ENCODE data around the gene PFN3. TPM values are rescaled to one million over a fixed set of nuclear protein-coding genes. Genes with fewer than 3 reads are reported as not detected.
A peak's percentile ranks its signal among the peaks of the same experiment; 100 is the strongest.

The PFN3 gene
- total RNA-seq, 2 experiments from 2014 or later: not detected

DNA sequence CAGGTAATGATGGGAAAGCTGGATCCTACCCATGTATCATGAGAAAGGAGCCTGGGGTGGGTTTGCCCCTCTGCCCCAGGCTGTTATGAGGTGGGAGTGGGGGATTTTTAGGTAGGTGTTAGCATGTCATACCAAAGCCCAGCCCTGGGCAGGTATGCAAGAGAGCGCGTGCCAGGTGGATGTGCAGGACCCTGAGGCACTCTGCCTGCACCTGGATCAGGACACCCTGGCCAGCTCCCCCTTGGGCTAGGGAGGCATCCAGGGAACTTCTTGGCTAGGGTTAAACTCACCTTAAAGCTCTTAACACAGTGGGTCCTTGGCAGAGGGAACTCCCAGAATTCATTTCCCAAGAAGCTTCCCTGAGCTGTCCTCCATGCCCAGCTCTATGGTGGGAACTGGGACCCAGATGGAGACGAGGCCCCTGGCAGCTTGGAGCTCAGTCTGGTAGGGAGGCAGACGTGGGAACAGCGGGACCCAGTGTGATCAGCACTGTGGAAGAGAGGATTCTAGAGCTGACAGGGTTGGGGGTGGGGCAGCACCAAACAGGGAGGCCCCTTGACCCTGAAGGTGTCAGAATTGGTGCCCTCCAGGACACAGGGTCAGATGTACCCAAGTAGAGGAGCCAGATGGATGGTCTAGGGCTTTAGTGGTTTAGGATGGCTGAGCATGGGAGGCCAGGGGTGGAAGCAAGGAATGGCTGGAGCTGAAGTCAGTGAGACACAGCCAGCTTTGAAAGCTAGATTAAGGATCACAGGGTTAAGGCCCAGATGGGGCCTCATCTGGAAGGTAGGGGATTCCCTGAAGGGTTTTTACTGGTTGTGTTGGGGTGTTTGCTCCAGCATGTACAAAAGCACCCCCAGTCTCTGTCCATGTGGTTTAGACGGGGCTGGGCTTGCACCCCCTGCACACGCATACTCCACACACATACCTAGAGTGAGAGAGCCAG lies 43.9 kb upstream of the PFN3 start:
- ChIA-PET CTCF (interaction anchor here (1.1 to 9.0 kb wide), 11 partner anchors 8 to 135 kb away, joined by 3 to 177 read pairs (median 11); no protein-coding TSS in a partner anchor), POLR2A (interaction anchor here (0.6 to 19.4 kb wide), 9 partner anchors 13 to 58 kb away, joined by 3 to 245 read pairs (median 4); partner anchors contain the start of gene GRK6)
- peaks cover 55% of the 10 kb centered on the region for H3K4me1 Mint-ChIP-seq (ENCODE audit: low read depth)
- H3K27ac Mint-ChIP-seq: peak overlapping the region; percentile 65
- peaks cover 6% of the 10 kb centered on the region for H3K27me3 Mint-ChIP-seq (ENCODE audit: low read depth)
- ATAC-seq (no peak), DNase-seq (no peak)
- peaks cover 31% of the 10 kb centered on the region for H3K36me3 Mint-ChIP-seq (ENCODE audit: low read depth)
- H3K4me3 Mint-ChIP-seq: no peak overlapping the region
- H3K9me3 Mint-ChIP-seq (ENCODE audit: insufficient read depth): no peaks in the 10 kb centered on the region

DNA sequence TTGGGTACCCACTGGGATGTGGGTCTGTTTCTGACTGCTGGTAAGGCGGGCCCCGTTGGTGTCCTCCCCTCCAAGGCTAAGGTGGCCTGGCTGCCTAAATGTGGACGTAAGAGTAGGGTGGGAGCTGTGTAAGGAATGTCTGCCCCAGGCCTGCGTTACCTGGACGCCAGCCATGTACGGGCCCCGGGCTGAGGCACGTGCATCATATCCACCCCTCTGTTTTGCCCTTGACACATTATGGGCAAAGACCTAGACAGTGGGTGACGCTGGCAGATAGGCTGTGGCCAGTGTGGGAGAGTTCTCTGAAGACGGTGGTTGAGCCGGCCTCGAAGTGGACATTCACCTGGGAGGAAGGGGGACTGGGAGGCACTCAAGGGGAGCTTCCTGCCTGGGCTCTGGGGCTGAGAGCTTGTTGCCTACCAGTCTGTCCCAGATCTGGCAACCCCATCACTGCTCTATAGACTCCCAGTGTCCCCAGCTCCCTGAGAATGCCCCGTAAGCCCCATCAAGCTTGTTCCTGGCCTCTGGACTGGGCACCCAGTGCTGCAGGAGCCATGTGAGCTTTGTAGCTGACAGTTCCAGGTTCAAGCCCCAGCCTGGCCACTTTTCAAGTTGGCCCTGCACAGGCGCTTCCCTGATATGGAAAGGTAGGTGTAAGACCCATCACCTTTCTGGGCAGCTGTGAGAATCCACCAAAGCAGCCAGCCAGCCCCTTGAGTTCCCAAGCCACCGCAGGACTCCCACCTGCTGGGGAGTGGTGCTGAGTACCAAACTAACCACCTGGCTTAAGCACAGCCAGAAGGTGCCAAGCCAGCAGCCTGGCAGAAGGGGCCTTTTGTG lies 42.9 kb upstream of the PFN3 start:
- H3K4me3 Mint-ChIP-seq: no peak overlapping the region
- peaks cover 58% of the 10 kb centered on the region for H3K4me1 Mint-ChIP-seq (ENCODE audit: low read depth)
- H3K9me3 Mint-ChIP-seq (ENCODE audit: insufficient read depth): no peaks in the 10 kb centered on the region
- CTCF ChIA-PET: interaction anchor here (1.1 to 9.0 kb wide), 9 partner anchors 9 to 134 kb away, joined by 3 to 177 read pairs (median 11); no protein-coding TSS in a partner anchor
- POLR2A ChIA-PET: interaction anchor here (0.8 to 19.4 kb wide), 4 partner anchors 8 to 41 kb away, joined by 3 to 245 read pairs (median 8); partner anchors contain the start of gene GRK6
- H3K27me3 Mint-ChIP-seq (ENCODE audit: low read depth): peaks cover 2% of the 10 kb centered on the region
- H3K36me3 Mint-ChIP-seq (ENCODE audit: low read depth): peaks cover 38% of the 10 kb centered on the region
- no peak for DNase-seq
- no peak for ATAC-seq
- no peak overlapping the region for H3K27ac Mint-ChIP-seq

DNA sequence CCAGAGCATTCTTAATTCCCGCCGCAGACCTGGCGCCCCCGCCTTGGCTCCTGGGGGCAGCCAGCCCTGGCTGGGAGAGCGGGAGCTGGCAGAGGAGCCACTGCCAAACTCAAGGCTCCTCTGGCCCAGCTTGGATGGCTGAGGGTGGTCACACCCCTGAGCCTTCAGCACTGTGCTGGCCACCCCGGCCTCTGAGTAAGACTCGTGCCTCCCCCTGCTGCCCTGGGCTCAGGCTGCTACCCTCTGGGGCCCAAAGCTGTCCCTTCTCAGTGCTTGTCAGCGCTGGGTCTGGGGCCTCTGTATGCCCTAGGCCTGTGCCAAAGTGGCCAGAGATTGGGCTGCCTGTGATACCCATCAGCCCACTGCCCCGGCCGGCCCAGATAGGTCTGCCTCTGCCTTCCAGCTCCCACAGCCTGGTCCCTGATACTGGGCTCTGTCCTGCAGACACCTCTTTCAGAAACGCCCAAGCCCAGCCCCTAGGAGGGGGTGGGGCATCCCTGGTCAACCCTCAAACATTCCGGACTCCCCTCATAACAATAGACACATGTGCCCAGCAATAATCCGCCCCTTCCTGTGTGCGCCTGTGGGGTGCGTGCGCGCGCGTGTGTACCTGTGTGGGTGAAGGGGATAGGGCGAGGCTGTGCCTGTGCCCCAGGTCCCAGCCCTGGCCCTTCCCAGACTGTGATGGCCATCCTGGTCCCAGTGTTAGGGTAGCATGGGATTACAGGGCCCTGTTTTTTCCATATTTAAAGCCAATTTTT lies 41.8 kb upstream of the PFN3 start:
- DNase-seq (no peak), ATAC-seq (no peak)
- Mint-ChIP-seq H3K36me3 (ENCODE audit: low read depth) (peaks cover 47% of the 10 kb centered on the region), H3K4me3 (no peak overlapping the region), H3K27me3 (ENCODE audit: low read depth) (no peaks in the 10 kb centered on the region), H3K4me1 (ENCODE audit: low read depth) (peaks cover 58% of the 10 kb centered on the region), H3K9me3 (ENCODE audit: insufficient read depth) (no peaks in the 10 kb centered on the region), H3K27ac (no peak overlapping the region)
- POLR2A ChIA-PET: interaction anchor here (1.8 to 19.4 kb wide), 2 partner anchors 12 to 40 kb away, joined by 6 to 245 read pairs; partner anchors contain the start of gene GRK6
- CTCF ChIA-PET: interaction anchor here (0.7 to 9.0 kb wide), 7 partner anchors 10 to 52 kb away, joined by 3 to 177 read pairs (median 11); no protein-coding TSS in a partner anchor

DNA sequence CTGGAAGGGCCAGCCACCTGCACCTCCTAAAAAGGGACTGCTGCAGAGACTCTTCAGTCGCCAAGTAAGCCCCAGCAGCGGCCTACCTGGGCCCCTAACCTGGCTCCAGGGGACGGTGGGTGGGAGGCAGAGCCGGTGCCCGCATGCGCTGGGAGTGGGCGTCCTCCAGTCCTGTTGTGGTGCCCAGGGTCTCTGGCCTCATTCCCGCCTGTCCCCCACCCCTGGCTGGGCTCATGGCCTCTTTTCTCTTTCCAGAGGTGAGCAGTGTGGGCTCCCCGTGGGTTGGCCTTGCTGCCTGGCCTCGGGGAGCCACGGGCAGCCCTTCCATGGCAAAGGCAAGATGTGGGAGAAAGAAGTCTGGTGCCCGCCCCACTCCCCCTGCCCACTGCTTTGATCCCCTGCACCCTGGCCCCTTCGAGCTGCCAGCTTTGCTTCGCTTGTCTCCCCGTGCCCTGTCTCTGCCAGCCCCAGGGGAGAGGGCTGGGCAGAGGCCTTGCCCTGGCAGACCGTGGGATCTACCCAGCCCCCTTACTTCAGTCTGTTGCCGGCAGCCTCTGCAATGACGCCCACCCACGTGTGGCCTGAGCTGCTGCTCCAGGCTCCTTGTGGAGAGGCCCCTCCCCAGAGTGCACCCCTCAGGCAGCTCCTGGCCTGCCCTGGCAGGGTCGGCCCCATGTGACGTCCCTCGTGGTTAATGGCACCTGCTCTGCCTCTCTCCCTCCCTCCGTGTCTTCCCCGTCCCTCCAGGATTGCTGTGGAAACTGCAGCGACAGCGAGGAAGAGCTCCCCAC lies 40.7 kb upstream of the PFN3 start:
- CTCF ChIA-PET: interaction anchor here (0.7 to 4.4 kb wide), 7 partner anchors 9 to 50 kb away, joined by 3 to 28 read pairs (median 5); no protein-coding TSS in a partner anchor
- Mint-ChIP-seq H3K27ac (peak overlapping the region; percentile 55), H3K9me3 (ENCODE audit: insufficient read depth) (no peaks in the 10 kb centered on the region), H3K27me3 (ENCODE audit: low read depth) (no peaks in the 10 kb centered on the region), H3K4me1 (ENCODE audit: low read depth) (peaks cover 62% of the 10 kb centered on the region), H3K4me3 (no peak overlapping the region), H3K36me3 (ENCODE audit: low read depth) (peaks cover 54% of the 10 kb centered on the region)
- DNase-seq (no peak), ATAC-seq (no peak)
- POLR2A ChIA-PET: interaction anchor here (0.8 to 19.4 kb wide), 4 partner anchors 7 to 37 kb away, joined by 3 to 245 read pairs (median 7); partner anchors contain the start of gene GRK6

DNA sequence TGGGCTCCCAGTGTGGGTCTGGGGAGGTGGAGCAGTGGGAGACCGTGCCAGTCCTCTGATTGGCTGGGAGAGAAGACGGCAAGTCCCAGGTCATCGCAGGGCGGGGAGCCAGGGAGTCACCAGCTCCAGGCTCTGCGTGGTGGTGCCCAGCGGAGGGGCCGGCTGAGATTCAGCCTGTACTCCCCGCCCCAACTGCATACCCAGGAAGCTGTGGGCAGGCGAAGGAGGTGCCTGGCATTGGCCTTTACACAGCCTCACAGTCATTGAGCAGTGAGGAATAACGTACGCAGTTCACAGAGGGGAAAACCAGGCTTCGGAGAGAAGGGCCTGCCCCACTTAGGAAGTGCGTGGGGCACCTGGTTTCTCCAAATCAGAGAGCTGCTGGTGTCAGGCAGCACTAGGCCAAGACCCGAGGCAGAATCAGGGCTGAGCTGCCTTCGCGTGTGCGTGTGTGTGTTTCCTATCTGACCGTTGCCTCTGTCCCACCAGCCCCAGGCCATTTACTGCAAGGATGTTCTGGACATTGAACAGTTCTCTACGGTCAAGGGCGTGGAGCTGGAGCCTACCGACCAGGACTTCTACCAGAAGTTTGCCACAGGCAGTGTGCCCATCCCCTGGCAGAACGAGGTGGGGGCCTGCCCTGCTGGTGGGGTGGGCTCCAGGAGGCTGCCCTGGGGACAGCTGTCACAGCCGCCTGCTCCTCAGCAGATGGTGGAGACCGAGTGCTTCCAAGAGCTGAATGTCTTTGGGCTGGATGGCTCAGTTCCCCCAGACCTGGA lies 39.9 kb upstream of the PFN3 start:
- ChIA-PET POLR2A (interaction anchor here (0.8 to 19.4 kb wide), 4 partner anchors 8 to 37 kb away, joined by 3 to 245 read pairs (median 7); partner anchors contain the start of gene GRK6), CTCF (interaction anchor here (1.2 to 4.4 kb wide), 6 partner anchors 9 to 50 kb away, joined by 4 to 28 read pairs (median 6); no protein-coding TSS in a partner anchor)
- Mint-ChIP-seq H3K27me3 (ENCODE audit: low read depth) (no peaks in the 10 kb centered on the region), H3K4me1 (ENCODE audit: low read depth) (peaks cover 59% of the 10 kb centered on the region), H3K9me3 (ENCODE audit: insufficient read depth) (no peaks in the 10 kb centered on the region), H3K4me3 (no peak overlapping the region), H3K36me3 (ENCODE audit: low read depth) (peaks cover 60% of the 10 kb centered on the region), H3K27ac (peak overlapping the region; percentile 40)
- DNase-seq (no peak), ATAC-seq (no peak)

DNA sequence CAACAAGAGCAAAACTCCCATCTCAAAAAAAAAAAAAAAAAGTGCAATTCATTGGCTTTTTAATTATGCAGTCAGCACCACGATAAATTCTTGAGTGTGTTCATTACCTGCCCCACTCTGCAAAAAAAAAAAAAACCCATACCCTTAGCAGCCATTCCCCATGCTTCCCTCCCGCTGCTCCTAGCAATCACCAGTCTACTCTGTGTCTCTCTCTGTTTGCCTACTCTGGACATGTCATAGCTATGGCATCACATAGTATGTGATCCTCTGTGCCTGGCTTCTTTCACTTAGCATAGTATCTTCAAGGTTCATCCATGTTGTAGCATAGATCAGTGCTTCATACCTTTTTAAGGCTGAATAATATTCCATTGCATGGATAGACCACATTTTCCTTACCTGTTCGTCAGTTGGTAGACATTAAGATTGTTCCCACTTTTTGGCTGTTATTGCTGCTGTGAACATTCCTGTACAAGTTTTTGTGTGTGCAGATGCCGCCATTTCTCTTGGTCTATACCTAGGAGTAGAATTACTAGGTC lies 39.1 kb upstream of the PFN3 start:
- H3K4me1 Mint-ChIP-seq (ENCODE audit: low read depth): peaks cover 57% of the 10 kb centered on the region
- peaks cover 68% of the 10 kb centered on the region for H3K36me3 Mint-ChIP-seq (ENCODE audit: low read depth)
- CTCF ChIA-PET: interaction anchor here (1.0 to 4.4 kb wide), 9 partner anchors 8 to 49 kb away, joined by 3 to 28 read pairs (median 5); no protein-coding TSS in a partner anchor
- DNase-seq: no peak
- POLR2A ChIA-PET: interaction anchor here (1.2 to 19.4 kb wide), 3 partner anchors 8 to 34 kb away, joined by 6 to 245 read pairs (median 8); partner anchors contain the start of gene GRK6
- H3K27ac Mint-ChIP-seq: peak overlapping the region; percentile 67
- no peak overlapping the region for H3K4me3 Mint-ChIP-seq
- H3K9me3 Mint-ChIP-seq (ENCODE audit: insufficient read depth): no peaks in the 10 kb centered on the region
- H3K27me3 Mint-ChIP-seq (ENCODE audit: low read depth): no peaks in the 10 kb centered on the region
- ATAC-seq: no peak

DNA sequence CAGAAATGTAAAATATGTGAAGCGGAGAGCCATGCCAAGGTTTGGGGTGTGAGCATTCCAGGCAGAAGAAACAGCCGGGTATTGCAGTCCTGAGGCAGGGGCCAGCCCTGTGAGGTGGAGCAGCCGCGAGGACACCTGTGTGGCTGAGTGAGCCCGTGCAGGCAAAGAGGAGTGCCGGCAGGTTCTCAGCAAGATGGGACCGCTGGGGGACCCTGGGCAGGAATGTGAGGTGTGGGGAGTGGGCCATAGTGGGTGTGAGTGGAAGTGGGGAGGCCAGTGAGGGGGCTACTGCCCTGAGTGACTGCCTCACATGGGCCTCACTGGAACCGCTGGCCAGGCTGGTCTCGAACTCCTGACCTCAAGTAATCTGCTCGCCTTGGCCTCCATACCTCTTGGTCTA lies 38.0 kb upstream of the PFN3 start:
- H3K27ac Mint-ChIP-seq: peak overlapping the region; percentile 13
- H3K36me3 Mint-ChIP-seq (ENCODE audit: low read depth): peaks cover 76% of the 10 kb centered on the region
- DNase-seq (no peak), ATAC-seq (no peak)
- H3K4me1 Mint-ChIP-seq (ENCODE audit: low read depth): peaks cover 59% of the 10 kb centered on the region
- H3K4me3 Mint-ChIP-seq: no peak overlapping the region
- H3K9me3 Mint-ChIP-seq (ENCODE audit: insufficient read depth): no peaks in the 10 kb centered on the region
- POLR2A ChIA-PET: interaction anchor here (19.4 kb wide), 1 partner anchor 8 kb away, joined by 245 read pairs; the partner anchor contains the start of gene GRK6
- CTCF ChIA-PET: interaction anchor here (1.0 to 4.4 kb wide), 5 partner anchors 13 to 48 kb away, joined by 3 to 28 read pairs (median 4); no protein-coding TSS in a partner anchor
- no peaks in the 10 kb centered on the region for H3K27me3 Mint-ChIP-seq (ENCODE audit: low read depth)

DNA sequence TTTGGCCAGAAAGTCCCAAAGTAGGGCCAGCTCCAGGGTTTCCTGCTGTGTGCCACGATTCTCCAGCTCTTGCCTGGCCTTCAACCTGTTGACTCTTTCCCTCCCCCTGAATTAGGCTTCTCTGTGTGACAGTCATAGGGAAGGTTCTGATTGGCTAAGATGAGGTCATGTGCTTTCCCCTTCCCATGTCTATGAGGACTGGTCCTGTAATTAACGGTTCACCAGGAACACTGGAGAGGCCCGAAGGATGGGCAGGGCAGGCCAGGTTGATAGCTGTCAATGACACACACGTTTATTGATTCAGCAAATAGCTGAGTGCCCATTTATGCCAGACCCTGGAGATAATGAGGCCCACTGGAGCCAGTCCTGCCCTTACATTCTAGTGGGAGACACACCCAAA lies 37.2 kb upstream of the PFN3 start:
- Mint-ChIP-seq H3K27ac (no peak overlapping the region), H3K4me1 (ENCODE audit: low read depth) (peaks cover 67% of the 10 kb centered on the region), H3K27me3 (ENCODE audit: low read depth) (no peaks in the 10 kb centered on the region), H3K36me3 (ENCODE audit: low read depth) (peaks cover 79% of the 10 kb centered on the region), H3K4me3 (no peak overlapping the region), H3K9me3 (ENCODE audit: insufficient read depth) (no peaks in the 10 kb centered on the region)
- no peak for DNase-seq
- POLR2A ChIA-PET: interaction anchor here (0.5 to 19.4 kb wide), 4 partner anchors 7 to 107 kb away, joined by 3 to 245 read pairs (median 6); partner anchors contain the start of genes GRK6 and PRR7
- ATAC-seq: no peak
- CTCF ChIA-PET: interaction anchor here (1.0 to 4.4 kb wide), 5 partner anchors 8 to 47 kb away, joined by 3 to 28 read pairs (median 6); no protein-coding TSS in a partner anchor

DNA sequence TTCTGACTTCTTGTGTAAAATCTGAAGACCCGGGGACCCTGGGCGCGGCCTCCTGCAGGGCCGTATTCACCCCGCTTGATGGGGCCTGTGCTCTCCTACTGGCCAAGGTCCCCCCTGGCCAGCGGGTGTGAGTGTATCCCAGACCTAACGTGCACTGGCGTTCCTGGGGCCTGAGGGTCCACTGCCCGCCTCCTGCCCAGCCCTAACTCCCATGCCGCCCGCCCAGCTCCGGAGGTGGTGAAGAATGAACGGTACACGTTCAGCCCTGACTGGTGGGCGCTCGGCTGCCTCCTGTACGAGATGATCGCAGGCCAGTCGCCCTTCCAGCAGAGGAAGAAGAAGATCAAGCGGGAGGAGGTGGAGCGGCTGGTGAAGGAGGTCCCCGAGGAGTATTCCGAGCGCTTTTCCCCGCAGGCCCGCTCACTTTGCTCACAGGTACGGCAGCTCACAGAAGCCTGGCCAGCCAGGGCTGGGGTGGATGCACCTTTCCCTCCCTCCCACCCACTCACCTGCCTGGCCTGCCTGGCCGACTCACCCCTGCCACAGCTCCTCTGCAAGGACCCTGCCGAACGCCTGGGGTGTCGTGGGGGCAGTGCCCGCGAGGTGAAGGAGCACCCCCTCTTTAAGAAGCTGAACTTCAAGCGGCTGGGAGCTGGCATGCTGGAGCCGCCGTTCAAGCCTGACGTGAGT lies 35.5 kb upstream of the PFN3 start:
- Mint-ChIP-seq H3K4me3 (no peak overlapping the region), H3K9me3 (ENCODE audit: insufficient read depth) (no peaks in the 10 kb centered on the region), H3K27ac (no peak overlapping the region), H3K36me3 (ENCODE audit: low read depth) (peaks cover 82% of the 10 kb centered on the region), H3K27me3 (ENCODE audit: low read depth) (no peaks in the 10 kb centered on the region), H3K4me1 (ENCODE audit: low read depth) (peaks cover 79% of the 10 kb centered on the region)
- no peak for ATAC-seq
- ChIA-PET CTCF (no interaction called here), POLR2A (no interaction called here)
- DNase-seq: no peak

Measured in activated CD8-positive, alpha-beta T cell treated with anti-CD3 and anti-CD28 coated beads, Interleukin-2, amount 10 ng/mL, durations not matched to agents 7 days and 5 days (primary cell).